OCI-LY1 (cell line): Measurements from ENCODE around the gene COX14.

Source experiments
- H2AFZ ChIP-seq: fragments of 200-600 bp; sonication (generic), shearing (Covaris generic); 2 replicates; pipeline ENCODE4 v1.6.0; 2014; ENCODE audit warnings: antibody characterized with exemption, mild to moderate bottlenecking, low read length
- H3F3A ChIP-seq: fragments of 200-600 bp; sonication (generic), shearing (Covaris generic); 2 replicates; pipeline ENCODE4 v1.6.0; 2014; ENCODE audit warnings: mild to moderate bottlenecking, antibody characterized with exemption, low read length, moderate library complexity; ENCODE audit not compliant: insufficient read depth
- H3K27ac ChIP-seq: fragments of 200-600 bp; sonication (generic); 2 replicates; pipeline ENCODE4 v1.5.1; 2014; ENCODE audit warnings: low read length, mixed run types, mild to moderate bottlenecking, low read depth; ENCODE audit not compliant: poor library complexity, severe bottlenecking
- H3K27me3 ChIP-seq: fragments of 200-600 bp; sonication (generic); 2 replicates; pipeline ENCODE4 v1.6.0; 2014; ENCODE audit warnings: antibody characterized with exemption, mild to moderate bottlenecking, low read length, moderate library complexity; ENCODE audit not compliant: insufficient read depth
- H3K36me3 ChIP-seq: fragments of 200-600 bp; sonication (generic); 2 replicates; pipeline ENCODE4 v1.6.1; 2014; ENCODE audit warnings: mild to moderate bottlenecking, antibody characterized with exemption, low read length, moderate library complexity, mixed read lengths; ENCODE audit not compliant: insufficient read depth
- H3K4me1 ChIP-seq: fragments of 200-600 bp; sonication (generic); 2 replicates; pipeline ENCODE4 v1.5.1; 2014; ENCODE audit warnings: mild to moderate bottlenecking, low read length, moderate library complexity; ENCODE audit not compliant: insufficient read depth, severe bottlenecking
- H3K4me2 ChIP-seq: fragments of 200-600 bp; sonication (generic), shearing (Covaris generic); 2 replicates; pipeline ENCODE4 v1.6.1; 2014; ENCODE audit warnings: low read length
- H3K4me3 ChIP-seq: fragments of 200-600 bp; sonication (generic); 2 replicates; pipeline ENCODE4 v1.5.1; 2014; ENCODE audit warnings: low read length, low read depth, mild to moderate bottlenecking, mixed read lengths; ENCODE audit not compliant: poor library complexity, severe bottlenecking
- H3K79me2 ChIP-seq: fragments of 200-600 bp; shearing (Covaris generic); 2 replicates; pipeline ENCODE4 v1.6.1; 2016; ENCODE audit warnings: mixed run types, low read length, mixed read lengths; ENCODE audit not compliant: insufficient read depth
- H3K9ac ChIP-seq: fragments of 200-600 bp; sonication (generic), shearing (Covaris generic); 2 replicates; pipeline ENCODE4 v1.6.1; 2014; ENCODE audit warnings: mild to moderate bottlenecking, low read length, mixed read lengths
- H3K9me2 ChIP-seq: fragments of 200-600 bp; sonication (generic), shearing (Covaris generic); 2 replicates; pipeline ENCODE4 v1.6.1; 2014; ENCODE audit warnings: low read depth, mild to moderate bottlenecking, low read length, mixed read lengths
- H3K9me3 ChIP-seq: fragments of 200-600 bp; shearing (Covaris generic); 2 replicates; pipeline ENCODE4 v1.6.1; 2014; ENCODE audit warnings: low read length, mixed read lengths
- H4K20me1 ChIP-seq: fragments of 200-600 bp; sonication (generic), shearing (Covaris generic); 2 replicates; pipeline ENCODE4 v1.6.0; 2016; ENCODE audit warnings: mild to moderate bottlenecking, low read length; ENCODE audit not compliant: insufficient read depth
- CTCF ChIP-seq: fragments of 200-600 bp; sonication (generic), shearing (Covaris generic); IDR thresholded peaks from 2 replicates; pipeline ENCODE4 v1.5.1; 2017; ENCODE audit warnings: mild to moderate bottlenecking, antibody characterized with exemption, low read length, moderate library complexity, mixed read lengths
- EZH2 ChIP-seq: fragments of 200-600 bp; sonication (generic), shearing (Covaris generic); IDR thresholded peaks from 2 replicates; pipeline ENCODE4 v1.8.0; 2017; ENCODE audit warnings: borderline replicate concordance, mixed run types, mild to moderate bottlenecking, antibody characterized with exemption, low read length, moderate library complexity, mixed read lengths

The COX14 gene

GRCh38 chr12:50066402-50066801 lies 45.6 kb upstream of the COX14 start:
- H3K9me2 ChIP-seq, result no peaks in the 10 kb centered on the region
- H3K4me2 ChIP-seq, result no peak overlapping the region
- H3K36me3 ChIP-seq, result no peaks in the 10 kb centered on the region
- no peaks in the 10 kb centered on the region for H4K20me1 ChIP-seq
- no peak overlapping the region for H2AFZ ChIP-seq
- no peak overlapping the region for H3K27ac ChIP-seq
- H3K79me2 ChIP-seq, result no peaks in the 10 kb centered on the region
- no peak overlapping the region for H3K4me3 ChIP-seq
- 0 out of 2 replicates have a peak, but pooled peaks cover 2% of the 10 kb centered on the region for H3K27me3 ChIP-seq
- no peaks in the 10 kb centered on the region for H3K4me1 ChIP-seq
- TF ChIP-seq EZH2, result no peak
- no peak for TF ChIP-seq CTCF
- no peak overlapping the region for H3K9ac ChIP-seq
- no peaks in the 10 kb centered on the region for H3F3A ChIP-seq
- H3K9me3 ChIP-seq, result no peaks in the 10 kb centered on the region

- H3K27me3 ChIP-seq, result 0 out of 2 replicates have a peak, but pooled peaks cover 6% of the 10 kb centered on the region
- H3K9ac ChIP-seq, result no peak overlapping the region
- H3K4me1 ChIP-seq, result no peaks in the 10 kb centered on the region
- TF ChIP-seq CTCF (no peak), EZH2 (no peak)
- no peaks in the 10 kb centered on the region for H3K36me3 ChIP-seq
- no peaks in the 10 kb centered on the region for H3K79me2 ChIP-seq
- H3K4me2 ChIP-seq, result no peak overlapping the region
- H3F3A ChIP-seq, result no peaks in the 10 kb centered on the region
- H3K9me3 ChIP-seq, result no peaks in the 10 kb centered on the region
- no peak overlapping the region for H2AFZ ChIP-seq
- H3K9me2 ChIP-seq, result no peaks in the 10 kb centered on the region
- no peak overlapping the region for H3K27ac ChIP-seq
- H4K20me1 ChIP-seq, result no peaks in the 10 kb centered on the region
- H3K4me3 ChIP-seq, result no peak overlapping the region
These were observed 43.0 kb upstream of the COX14 start for GRCh38 chr12:50069069-50069468.

GRCh38 chr12:50069539-50069938 lies 42.5 kb upstream of the COX14 start:
- no peaks in the 10 kb centered on the region for H3K9me2 ChIP-seq
- no peak overlapping the region for H3K9ac ChIP-seq
- H3K4me3 ChIP-seq, result no peak overlapping the region
- no peak overlapping the region for H3K4me2 ChIP-seq
- H3K9me3 ChIP-seq, result no peaks in the 10 kb centered on the region
- H3K79me2 ChIP-seq, result no peaks in the 10 kb centered on the region
- no peak for TF ChIP-seq CTCF
- TF ChIP-seq EZH2, result no peak
- no peaks in the 10 kb centered on the region for H3K36me3 ChIP-seq
- no peaks in the 10 kb centered on the region for H4K20me1 ChIP-seq
- no peak overlapping the region for H3K27ac ChIP-seq
- H3F3A ChIP-seq, result no peaks in the 10 kb centered on the region
- no peaks in the 10 kb centered on the region for H3K4me1 ChIP-seq
- H3K27me3 ChIP-seq, result 0 out of 2 replicates have a peak, but pooled peaks cover 6% of the 10 kb centered on the region
- H2AFZ ChIP-seq, result no peak overlapping the region
